Caco-2 (cell line): Measurements from ENCODE around the gene RYR2. TPM values are rescaled to one million over a fixed set of nuclear protein-coding genes. Genes with fewer than 3 reads are reported as not detected.

Experiments
- BruUV-seq: library from RNA; stranded (reverse); fragments of 400-500 nt; replicated peaks from 2 replicates; lab custom pipeline; 2021; lab: Mats Ljungman, UMichigan
- CTCF ChIA-PET: fragments of 300-600 bp; sonication (Branson Sonifier 250); formaldehyde crosslinking; loops from one replicate; lab custom pipeline; 2022; ENCODE audit warnings: antibody characterized with exemption; lab: Charles Lee
- POLR2A ChIA-PET: fragments of 300-600 bp; sonication (Branson Sonifier 250); formaldehyde crosslinking; loops from one replicate; lab custom pipeline; 2022; ENCODE audit warnings: antibody characterized with exemption; lab: Charles Lee
- DNase-seq, 2 experiments: peaks; one replicate each; pipeline versions ENCODE4 v3.0.0 to v3.0.0-alpha.2; 2020 to 2022
- H3K27me3 ChIP-seq: replicated peaks from 2 replicates; pipeline ENCODE4 v1.6.0; 2011; ENCODE audit warnings: low read length; ENCODE audit not compliant: control insufficient read depth, insufficient read depth
- H3K36me3 ChIP-seq: 2 replicates; pipeline ENCODE4 v1.5.1; 2011; ENCODE audit warnings: low read length; ENCODE audit not compliant: control insufficient read depth, insufficient read depth
- H3K4me1 ChIP-seq: fragments of 250-450 bp; sonication (Bioruptor Pico); 2 replicates; pipeline ENCODE4 v1.5.1; 2020; ENCODE audit warnings: mild to moderate bottlenecking
- H3K4me3 ChIP-seq: 2 replicates; pipeline ENCODE4 v1.5.1; 2011; ENCODE audit warnings: low read depth, mild to moderate bottlenecking, control low read depth, low read length
- H3K9me3 ChIP-seq: fragments of 250-450 bp; sonication (Bioruptor Pico); 2 replicates; pipeline ENCODE4 v1.5.1; 2020; ENCODE audit warnings: mild to moderate bottlenecking, moderate library complexity
- H3K27ac Mint-ChIP-seq: one replicate; pipeline ENCODE4 v1.8.0; 2022; ENCODE audit warnings: mixed read lengths; ENCODE audit not compliant: unreplicated experiment
- H3K27me3 Mint-ChIP-seq: one replicate; pipeline ENCODE4 v1.8.0; 2022; ENCODE audit warnings: mixed read lengths; ENCODE audit not compliant: insufficient read depth, unreplicated experiment
- H3K36me3 Mint-ChIP-seq: one replicate; pipeline ENCODE4 v1.8.0; 2022; ENCODE audit warnings: mild to moderate bottlenecking, mixed read lengths; ENCODE audit not compliant: insufficient read depth, unreplicated experiment
- H3K4me1 Mint-ChIP-seq: one replicate; pipeline ENCODE4 v1.8.0; 2022; ENCODE audit warnings: low read depth, mixed read lengths; ENCODE audit not compliant: unreplicated experiment
- H3K4me3 Mint-ChIP-seq: one replicate; pipeline ENCODE4 v1.8.0; 2022; ENCODE audit warnings: mild to moderate bottlenecking, moderate library complexity, mixed read lengths; ENCODE audit not compliant: unreplicated experiment
- H3K9me3 Mint-ChIP-seq: one replicate; pipeline ENCODE4 v1.8.0; 2022; ENCODE audit warnings: mixed read lengths; ENCODE audit not compliant: unreplicated experiment
- CTCF ChIP-seq, 2 experiments: fragments of 200-600 bp in 1 of 2; IDR thresholded peaks; 1 replicate in 1 of 2; 2 replicates in 1 of 2; pipeline versions ENCODE4 v1.5.1 to v1.8.0; 2011 to 2022; ENCODE audit warnings: antibody characterized with exemption in 1 of 2, control low read depth in 1 of 2, inconsistent platforms in 1 of 2, low read depth in 1 of 2, low read length in 1 of 2, mild to moderate bottlenecking in 1 of 2, moderate library complexity in 1 of 2; ENCODE audit not compliant: insufficient read depth in 1 of 2, severe bottlenecking in 1 of 2, unreplicated experiment in 1 of 2
- intact Hi-C: fragments of 100-400 bp; cut with micrococcal nuclease; formaldehyde crosslinking; loops from one replicate; pipeline ENCODE4 v1.10.0; 2022; ENCODE audit not compliant: unreplicated experiment
- total RNA-seq: library from RNA; stranded (reverse); gene quantifications from 2 replicates; pipeline ENCODE4 v1.2.3, GENCODE V29; 2022

Gene RYR2
- total RNA-seq, 1 experiment from 2014 or later = 3.4 TPM

- Mint-ChIP-seq H3K4me1 (no peaks in the 10 kb centered on the region), H3K27me3 (no peaks in the 10 kb centered on the region), H3K27ac (no peak overlapping the region), H3K9me3 (peaks cover 10% of the 10 kb centered on the region), H3K36me3 (no peaks in the 10 kb centered on the region), H3K4me3 (no peak overlapping the region)
- CTCF ChIA-PET = no interaction called here
- Histone ChIP-seq H3K4me1 (0 out of 2 replicates have a peak, but pooled peaks cover 4% of the 10 kb centered on the region), H3K27me3 (no peaks in the 10 kb centered on the region), H3K36me3 (no peaks in the 10 kb centered on the region), H3K9me3 (no peaks in the 10 kb centered on the region), H3K4me3 (no peak overlapping the region)
- no peak for TF ChIP-seq CTCF (IDR thresholded peaks at IDR 0.05; ENCODE audit: insufficient read depth in 1 of 2, low read depth in 1 of 2, low read length in 1 of 2, severe bottlenecking in 1 of 2, unreplicated experiment in 1 of 2)
- no peak for DNase-seq
- intact Hi-C loops = no loop called here
- POLR2A ChIA-PET = no interaction called here
- BruUV-seq = no TSS peak
Measured at GRCh38 chr1:237473854-237474253, 431.9 kb downstream of the RYR2 start.

- Mint-ChIP-seq H3K9me3 (peaks cover 6% of the 10 kb centered on the region), H3K27me3 (peaks cover 2% of the 10 kb centered on the region), H3K27ac (no peak overlapping the region), H3K36me3 (peaks cover 3% of the 10 kb centered on the region), H3K4me1 (no peaks in the 10 kb centered on the region), H3K4me3 (no peak overlapping the region)
- no peak for TF ChIP-seq CTCF (IDR thresholded peaks at IDR 0.05; ENCODE audit: insufficient read depth in 1 of 2, low read depth in 1 of 2, low read length in 1 of 2, severe bottlenecking in 1 of 2, unreplicated experiment in 1 of 2)
- Histone ChIP-seq H3K36me3 (no peaks in the 10 kb centered on the region), H3K27me3 (no peaks in the 10 kb centered on the region), H3K4me1 (no peaks in the 10 kb centered on the region), H3K9me3 (no peaks in the 10 kb centered on the region), H3K4me3 (no peak overlapping the region)
- no TSS peak for BruUV-seq
- no peak for DNase-seq
- CTCF ChIA-PET = no interaction called here
- POLR2A ChIA-PET = no interaction called here
- intact Hi-C loops = no loop called here
Measured at GRCh38 chr1:237478082-237478481, 436.1 kb downstream of the RYR2 start.

- no peaks in the 10 kb centered on the region for H3K4me1 ChIP-seq
- H3K27ac Mint-ChIP-seq = no peak overlapping the region
- H3K9me3 Mint-ChIP-seq = peaks cover 11% of the 10 kb centered on the region
- intact Hi-C loops = no loop called here
- H3K36me3 Mint-ChIP-seq = peaks cover 5% of the 10 kb centered on the region
- H3K4me1 Mint-ChIP-seq = no peaks in the 10 kb centered on the region
- DNase-seq = no peak
- TF ChIP-seq CTCF (IDR thresholded peaks at IDR 0.05; ENCODE audit: insufficient read depth in 1 of 2, low read depth in 1 of 2, low read length in 1 of 2, severe bottlenecking in 1 of 2, unreplicated experiment in 1 of 2) = no peak
- no peaks in the 10 kb centered on the region for H3K36me3 ChIP-seq
- ChIA-PET CTCF (no interaction called here), POLR2A (no interaction called here)
- no peak overlapping the region for H3K4me3 ChIP-seq
- no peak overlapping the region for H3K4me3 Mint-ChIP-seq
- no peaks in the 10 kb centered on the region for H3K9me3 ChIP-seq
- H3K27me3 ChIP-seq = no peaks in the 10 kb centered on the region
- peaks cover 4% of the 10 kb centered on the region for H3K27me3 Mint-ChIP-seq
- no TSS peak for BruUV-seq
Measured at GRCh38 chr1:237478842-237479241, 436.9 kb downstream of the RYR2 start.
